Erythroblast (primary cell): ENCODE data around the gene ZWINT.

Experiments
- GATA1 ChIP-seq: IDR thresholded peaks from 2 replicates; pipeline ENCODE4 v1.6.1; 2011; ENCODE audit warnings: low read depth, mild to moderate bottlenecking, control low read depth, low read length, moderate library complexity
- POLR2A ChIP-seq: IDR thresholded peaks from 2 replicates; pipeline ENCODE4 v1.6.1; 2011; ENCODE audit warnings: mild to moderate bottlenecking, low read length

- no peak for TF ChIP-seq POLR2A
- TF ChIP-seq GATA1, result no peak
Measured at GRCh38 chr10:56357018-56357417, 4.0 kb downstream of the ZWINT start.
